Right atrium auricular region (tissue), 2 donors: ENCODE results near the gene SLC25A45. TPM values are rescaled to one million over a fixed set of nuclear protein-coding genes. Genes with fewer than 3 reads are reported as not detected.

Experiments
- DNase-seq: peaks from one replicate; pipeline ENCODE4 v3.0.0-alpha.2; 2019; ENCODE audit warnings: low spot score
- H3K27ac ChIP-seq, 2 donors: fragments of 200-600 bp; sonication (generic); 1 replicate in 1 of 2; 2 replicates in 1 of 2; pipeline ENCODE4 v1.5.1; 2016 to 2019
- H3K27me3 ChIP-seq, 2 donors: fragments of 200-600 bp; sonication (generic); one replicate each; pipeline versions ENCODE4 v1.5.1 to v1.6.0; 2017 to 2019
- H3K36me3 ChIP-seq: fragments of 200-600 bp; sonication (generic); one replicate; pipeline ENCODE4 v1.5.1; 2016
- H3K4me1 ChIP-seq, 2 donors: fragments of 200-600 bp; sonication (generic); one replicate each; pipeline versions ENCODE4 v1.5.1 to v1.6.0; 2017 to 2019
- H3K4me3 ChIP-seq, 2 donors: fragments of 200-600 bp; sonication (generic); 1 replicate in 1 of 2; 2 replicates in 1 of 2; pipeline ENCODE4 v1.5.1; 2017 to 2019; ENCODE audit warnings: mild to moderate bottlenecking in 1 of 2, moderate library complexity in 1 of 2
- H3K9me3 ChIP-seq, 2 donors: fragments of 200-600 bp; sonication (generic); one replicate each; pipeline ENCODE4 v1.5.1; 2019
- total RNA-seq, 2 donors: library from RNA; depleted of rRNA; stranded (reverse); fragments of >200 nt; gene quantifications; one replicate each; pipeline ENCODE4 v1.1.0, GENCODE V29; 2016
- TF ChIP-seq, protein P1 (sequence below), 2 donors: fragments of 200-600 bp; sonication (generic); IDR thresholded peaks; one replicate each; pipeline ENCODE4 v1.5.1; 2019; ENCODE audit warnings: antibody characterized with exemption in 2 of 2

Gene SLC25A45
- total RNA-seq, 2 donors from 2014 or later: 2.6 to 3.3 TPM

DNA sequence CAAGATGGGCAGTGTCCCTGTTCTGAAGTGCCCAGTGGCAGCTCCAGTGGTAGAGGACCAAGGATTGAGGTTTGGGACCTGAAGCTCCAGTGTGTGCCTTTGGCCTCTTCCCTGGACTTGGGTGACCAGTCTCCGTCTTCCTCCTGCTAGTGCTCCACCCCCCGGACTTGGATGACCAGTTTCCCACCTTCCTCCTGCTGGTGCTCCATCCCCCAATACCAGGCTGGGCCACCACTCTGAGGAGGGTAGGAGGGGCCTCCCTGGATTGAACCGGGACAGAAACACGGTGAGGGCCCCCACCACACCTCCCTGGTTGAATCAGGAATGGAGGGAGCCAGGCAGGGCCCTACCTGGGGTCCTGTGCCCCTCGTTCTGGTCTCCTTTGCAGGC is 29.2 kb upstream of the SLC25A45 start:
- H3K4me1 ChIP-seq: peaks cover 0 to 30% of the 10 kb centered on the region in 2 donors
- no peak overlapping the region for H3K4me3 ChIP-seq
- no peaks in the 10 kb centered on the region for H3K27me3 ChIP-seq
- peak overlapping the region; percentile 63 to 66 for H3K27ac ChIP-seq
- H3K9me3 ChIP-seq: no peaks in the 10 kb centered on the region
- no peak for DNase-seq
- TF ChIP-seq, protein P1, sequence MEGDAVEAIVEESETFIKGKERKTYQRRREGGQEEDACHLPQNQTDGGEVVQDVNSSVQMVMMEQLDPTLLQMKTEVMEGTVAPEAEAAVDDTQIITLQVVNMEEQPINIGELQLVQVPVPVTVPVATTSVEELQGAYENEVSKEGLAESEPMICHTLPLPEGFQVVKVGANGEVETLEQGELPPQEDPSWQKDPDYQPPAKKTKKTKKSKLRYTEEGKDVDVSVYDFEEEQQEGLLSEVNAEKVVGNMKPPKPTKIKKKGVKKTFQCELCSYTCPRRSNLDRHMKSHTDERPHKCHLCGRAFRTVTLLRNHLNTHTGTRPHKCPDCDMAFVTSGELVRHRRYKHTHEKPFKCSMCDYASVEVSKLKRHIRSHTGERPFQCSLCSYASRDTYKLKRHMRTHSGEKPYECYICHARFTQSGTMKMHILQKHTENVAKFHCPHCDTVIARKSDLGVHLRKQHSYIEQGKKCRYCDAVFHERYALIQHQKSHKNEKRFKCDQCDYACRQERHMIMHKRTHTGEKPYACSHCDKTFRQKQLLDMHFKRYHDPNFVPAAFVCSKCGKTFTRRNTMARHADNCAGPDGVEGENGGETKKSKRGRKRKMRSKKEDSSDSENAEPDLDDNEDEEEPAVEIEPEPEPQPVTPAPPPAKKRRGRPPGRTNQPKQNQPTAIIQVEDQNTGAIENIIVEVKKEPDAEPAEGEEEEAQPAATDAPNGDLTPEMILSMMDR (IDR thresholded peaks at IDR 0.05): no peak
- H3K36me3 ChIP-seq: peaks cover 48% of the 10 kb centered on the region

DNA sequence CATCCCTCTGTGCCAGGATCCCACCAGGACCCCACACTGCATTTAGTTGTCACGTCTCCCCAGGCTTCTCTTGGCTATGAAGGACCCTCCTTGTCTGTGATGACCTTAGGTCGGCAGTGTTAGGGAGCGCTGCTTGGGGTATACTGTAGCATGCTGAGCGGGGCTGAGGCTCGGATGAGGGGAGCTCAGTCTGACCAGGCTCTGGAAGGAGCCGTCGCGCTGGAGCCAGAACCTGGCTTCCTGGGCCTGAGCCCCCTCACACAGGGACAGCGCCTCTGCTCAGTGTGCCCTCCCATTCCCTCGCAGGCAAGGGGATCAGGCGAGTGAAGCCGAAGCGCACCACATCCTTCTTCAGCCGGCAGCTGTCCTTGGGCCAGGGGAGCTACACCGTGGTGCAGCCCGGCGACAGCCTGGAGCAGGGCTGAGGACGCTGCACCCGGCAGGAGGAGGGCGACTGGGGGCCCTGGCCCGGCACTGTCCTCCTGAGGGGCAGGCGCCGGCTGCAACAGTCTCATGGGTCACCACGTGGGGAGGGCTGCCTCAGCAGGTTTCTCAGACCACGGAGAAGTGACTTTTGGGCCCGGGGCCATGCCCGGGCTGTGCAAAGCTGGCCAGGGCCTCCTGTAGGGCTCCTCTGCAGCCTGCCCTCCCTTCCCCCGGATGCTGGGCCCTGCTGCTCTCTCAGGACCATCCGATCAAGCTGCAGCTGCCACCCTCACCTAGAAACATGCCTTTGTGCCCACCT is 28.7 kb upstream of the SLC25A45 start:
- peaks cover 54% of the 10 kb centered on the region for H3K36me3 ChIP-seq
- DNase-seq: no peak
- no peaks in the 10 kb centered on the region for H3K27me3 ChIP-seq
- H3K9me3 ChIP-seq: no peaks in the 10 kb centered on the region
- H3K27ac ChIP-seq: no peak overlapping the region
- peaks cover 0 to 25% of the 10 kb centered on the region in 2 donors for H3K4me1 ChIP-seq
- H3K4me3 ChIP-seq: no peak overlapping the region
- TF ChIP-seq, protein P1 (IDR thresholded peaks at IDR 0.05): no peak

DNA sequence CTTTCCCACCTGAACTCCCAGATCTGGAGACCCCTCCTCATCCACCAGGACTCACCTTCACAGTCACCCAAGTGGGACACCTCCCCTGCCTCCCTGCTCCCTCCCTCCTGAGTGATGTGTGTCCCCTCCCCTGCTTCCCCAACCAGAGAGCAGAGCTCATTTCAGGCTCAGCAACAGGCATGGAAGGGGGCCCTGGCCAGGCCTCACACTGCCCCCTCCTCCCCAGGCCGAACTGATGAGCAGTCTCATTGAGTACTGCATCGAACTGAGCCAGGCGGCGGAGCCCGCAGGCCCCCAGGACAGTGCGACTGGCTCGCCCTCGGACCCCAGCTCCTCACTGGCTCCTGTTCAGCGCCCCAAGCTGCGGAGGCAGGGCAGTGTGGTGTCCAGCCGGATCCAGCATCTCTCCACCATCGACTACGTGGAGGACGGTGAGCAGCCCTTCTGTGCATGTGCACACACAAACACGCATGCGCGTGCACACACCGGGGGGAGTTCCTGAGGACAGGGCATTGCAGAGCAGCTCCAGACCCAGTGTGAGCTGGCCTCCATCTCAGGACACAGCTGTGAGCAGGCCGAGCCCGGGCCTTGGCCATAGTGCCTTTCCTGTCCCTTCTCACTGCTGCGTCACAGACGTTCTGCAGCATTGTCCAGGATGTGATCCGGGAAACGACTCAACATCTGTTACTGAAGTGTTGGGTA is 22.3 kb upstream of the SLC25A45 start:
- Histone ChIP-seq H3K4me3 (no peak overlapping the region), H3K9me3 (no peaks in the 10 kb centered on the region), H3K27ac (peak overlapping the region; percentile 9 to 47), H3K4me1 (peaks cover 0 to 13% of the 10 kb centered on the region in 2 donors), H3K36me3 (peaks cover 77% of the 10 kb centered on the region), H3K27me3 (no peaks in the 10 kb centered on the region)
- TF ChIP-seq, protein P1 (IDR thresholded peaks at IDR 0.05): no peak
- no peak for DNase-seq

DNA sequence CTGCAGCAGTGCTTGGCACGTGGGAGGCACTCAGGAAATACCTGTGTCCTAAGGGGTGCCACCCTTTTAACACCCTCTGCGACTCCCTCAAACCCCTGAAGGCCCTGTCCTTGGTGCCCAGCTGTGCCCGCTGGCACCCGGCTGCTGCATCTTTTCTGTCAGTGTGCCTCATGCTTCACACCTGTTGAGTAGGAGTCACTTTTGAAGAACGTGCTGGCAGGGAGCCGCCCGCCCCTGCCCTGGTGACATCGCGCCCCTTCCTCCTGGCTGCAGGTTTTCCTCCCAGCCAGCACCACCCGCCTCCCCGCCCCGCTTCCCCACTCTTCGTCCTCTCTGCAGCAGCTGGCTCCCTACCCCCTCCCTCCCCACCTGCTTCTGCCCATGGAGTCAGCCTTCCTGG is 21.8 kb upstream of the SLC25A45 start:
- H3K9me3 ChIP-seq: no peaks in the 10 kb centered on the region
- H3K27ac ChIP-seq: peak overlapping the region; percentile 9 to 47
- H3K36me3 ChIP-seq: peaks cover 77% of the 10 kb centered on the region
- no peak for DNase-seq
- peaks cover 0 to 13% of the 10 kb centered on the region in 2 donors for H3K4me1 ChIP-seq
- TF ChIP-seq, protein P1 (IDR thresholded peaks at IDR 0.05): no peak
- no peaks in the 10 kb centered on the region for H3K27me3 ChIP-seq
- no peak overlapping the region for H3K4me3 ChIP-seq

DNA sequence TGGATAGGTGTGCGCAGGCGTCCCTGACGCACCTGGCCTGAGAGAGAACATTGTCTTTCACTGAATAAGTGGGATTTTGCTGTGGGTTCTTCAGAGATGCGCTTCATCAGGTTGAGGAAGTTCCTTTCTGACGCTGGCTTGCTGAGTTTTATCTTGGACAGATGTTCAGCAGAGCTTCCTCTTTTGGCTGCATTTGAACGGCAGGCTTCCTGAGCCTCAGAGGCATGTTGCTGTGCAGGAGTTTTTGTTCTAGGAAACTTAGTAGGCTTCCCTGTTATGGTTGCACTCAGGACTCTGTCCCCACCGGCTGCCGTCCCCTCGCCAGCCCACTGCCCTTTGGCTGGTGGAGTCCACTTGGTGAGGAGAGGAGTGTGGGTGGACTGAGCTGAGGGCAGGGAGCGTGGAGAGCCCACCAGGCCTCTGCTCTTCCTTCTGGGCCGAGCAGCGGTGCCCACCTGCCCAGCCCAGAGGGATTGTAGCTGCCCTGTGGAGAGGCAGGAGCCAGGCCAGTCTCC is 21.2 kb upstream of the SLC25A45 start:
- H3K27ac ChIP-seq: peak overlapping the region; percentile 9 to 47
- H3K9me3 ChIP-seq: no peaks in the 10 kb centered on the region
- H3K36me3 ChIP-seq: peaks cover 74% of the 10 kb centered on the region
- H3K27me3 ChIP-seq: no peaks in the 10 kb centered on the region
- TF ChIP-seq, protein P1 (IDR thresholded peaks at IDR 0.05): no peak
- H3K4me1 ChIP-seq: peaks cover 0 to 13% of the 10 kb centered on the region in 2 donors
- DNase-seq: no peak
- H3K4me3 ChIP-seq: no peak overlapping the region
